Hematopoietic multipotent progenitor cell treated with erythropoietin and hydrocortisone succinate and interleukin-3 and kit ligand, for 15 days (in vitro differentiated cells): ENCODE results near the gene SNX6.
"Not testable (repeated sequence)": the region's sequence is repeated elsewhere in the genome, so short reads cannot be mapped to it uniquely, and the experiment has no call there.

Experiments used
- DNase-seq: peaks from one replicate; pipeline ENCODE4 v3.0.0-alpha.2; 2015; ENCODE audit warnings: low spot score

Gene SNX6

GRCh38 chr14:34634360-34634771, 4.4 kb upstream of the SNX6 start:
- not testable (repeated sequence) for DNase-seq

- DNase-seq: no peak
Measured at GRCh38 chr14:34633742-34634141, 3.8 kb upstream of the SNX6 start.

- DNase-seq: no peak
Measured at GRCh38 chr14:34632411-34632978, 2.5 kb upstream of the SNX6 start.

- DNase-seq: no peak
Measured at GRCh38 chr14:34629344-34629656, 648 bp downstream of the SNX6 start.

GRCh38 chr14:34628681-34629135, 1.2 kb downstream of the SNX6 start:
- DNase-seq: no peak

GRCh38 chr14:34623506-34623905, 6.4 kb downstream of the SNX6 start:
- DNase-seq: no peak

GRCh38 chr14:34620839-34621238, 9.1 kb downstream of the SNX6 start:
- no peak for DNase-seq

GRCh38 chr14:34620115-34620514, 9.8 kb downstream of the SNX6 start:
- DNase-seq: no peak

GRCh38 chr14:34619471-34619870, 10.5 kb downstream of the SNX6 start:
- no peak for DNase-seq

- DNase-seq: no peak
Measured at GRCh38 chr14:34616360-34616759, 13.6 kb downstream of the SNX6 start.

- DNase-seq: no peak
Measured at GRCh38 chr14:34615507-34615906, 14.4 kb downstream of the SNX6 start.

- DNase-seq: no peak
Measured at GRCh38 chr14:34614638-34615037, 15.3 kb downstream of the SNX6 start.

GRCh38 chr14:34610101-34610500, 19.8 kb downstream of the SNX6 start:
- no peak for DNase-seq

GRCh38 chr14:34605461-34605860, 24.5 kb downstream of the SNX6 start:
- no peak for DNase-seq

- DNase-seq: no peak
Measured at GRCh38 chr14:34604995-34605394, 25.0 kb downstream of the SNX6 start.

GRCh38 chr14:34596891-34597290, 33.1 kb downstream of the SNX6 start:
- no peak for DNase-seq

- no peak for DNase-seq
Measured at GRCh38 chr14:34593740-34594375, 36.1 kb downstream of the SNX6 start.

- DNase-seq: no peak
Measured at GRCh38 chr14:34592623-34593022, 37.3 kb downstream of the SNX6 start.

- DNase-seq: no peak
Measured at GRCh38 chr14:34583525-34583924, 46.4 kb downstream of the SNX6 start.

- no peak for DNase-seq
Measured at GRCh38 chr14:34582117-34582680, 47.7 kb downstream of the SNX6 start.

- DNase-seq: no peak
Measured at GRCh38 chr14:34580381-34580780, 49.6 kb downstream of the SNX6 start.

GRCh38 chr14:34571771-34572170, 58.2 kb downstream of the SNX6 start:
- DNase-seq: no peak

- no peak for DNase-seq
Measured at GRCh38 chr14:34569750-34570149, 60.2 kb downstream of the SNX6 start.

- no peak for DNase-seq
Measured at GRCh38 chr14:34568803-34569202, 61.1 kb downstream of the SNX6 start.
